Measurements from ENCODE around the gene P2RY8.

P2RY8 gene

DNA sequence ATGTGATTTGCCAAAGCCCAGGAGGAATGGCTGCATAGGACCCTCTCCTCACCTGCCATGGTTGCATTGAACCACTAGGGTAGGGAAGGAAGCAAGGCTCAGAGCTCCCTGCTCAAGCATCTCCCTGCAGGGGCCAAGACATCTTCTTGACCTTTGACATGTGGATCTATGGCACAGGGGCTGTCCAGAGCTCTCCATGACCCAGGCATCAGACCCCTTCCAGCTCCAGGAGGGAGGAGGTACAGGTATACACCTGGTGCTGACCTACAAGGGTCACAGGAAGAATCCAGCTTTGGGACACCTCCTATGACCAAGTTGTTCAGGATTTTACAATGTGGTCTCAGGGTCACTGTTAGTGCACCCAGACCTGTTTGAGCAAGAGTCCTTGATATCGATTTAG, 61.1 kb downstream of the P2RY8 start:
- TF ChIP-seq ZBTB7A (IDR thresholded peaks at IDR 0.05; ENCODE audit: low read depth): no peak

DNA sequence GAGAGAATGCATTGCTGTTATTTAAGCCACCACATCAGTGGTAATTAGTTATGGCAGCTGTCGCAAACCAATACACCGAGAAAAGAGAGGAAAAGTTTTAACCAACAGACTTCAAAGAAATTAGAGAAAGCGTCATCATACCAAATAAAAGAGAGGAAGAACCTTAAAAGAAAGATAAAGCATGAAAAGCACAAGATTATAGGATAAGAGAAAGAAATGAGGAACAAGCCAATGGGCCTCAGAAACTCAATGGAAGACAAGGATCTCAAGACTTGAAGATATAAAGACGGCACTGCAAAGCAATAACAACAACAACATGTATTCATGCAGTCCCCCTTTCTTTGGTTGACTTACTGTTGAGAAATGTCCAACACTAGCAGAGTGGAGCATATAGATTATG, 61.5 kb downstream of the P2RY8 start:
- TF ChIP-seq CREB1 (IDR thresholded peaks at IDR 0.05; ENCODE audit: low read depth) (no peak), RAD21 (IDR thresholded peaks at IDR 0.05; ENCODE audit: low read depth) (no peak), TAF1 (IDR thresholded peaks at IDR 0.05; ENCODE audit: low read depth) (no peak), EGR1 (IDR thresholded peaks at IDR 0.05) (no peak), FOXM1 (IDR thresholded peaks at IDR 0.05; ENCODE audit: borderline replicate concordance, low read depth) (no peak), YY1 (IDR thresholded peaks at IDR 0.05; ENCODE audit: low read depth) (no peak)

DNA sequence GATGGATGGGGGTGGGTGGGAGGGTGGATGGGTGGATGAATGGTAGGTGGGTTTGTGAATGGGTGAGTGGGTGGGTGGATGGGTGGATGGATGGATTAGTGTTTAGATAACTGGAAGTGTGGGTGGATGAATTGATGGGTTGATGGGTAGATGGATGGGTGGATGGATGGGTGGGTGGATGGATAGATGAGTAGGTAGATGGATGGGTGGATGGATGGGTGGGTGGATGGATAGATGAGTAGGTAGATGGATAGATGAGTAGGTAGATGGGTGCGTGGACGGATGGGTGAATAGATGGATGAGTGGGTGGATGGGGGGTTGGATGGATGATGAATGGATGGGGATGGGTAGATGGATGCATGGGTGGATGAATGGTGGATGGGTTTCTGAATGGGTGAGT, 64.0 kb downstream of the P2RY8 start:
- TF ChIP-seq, protein P1, sequence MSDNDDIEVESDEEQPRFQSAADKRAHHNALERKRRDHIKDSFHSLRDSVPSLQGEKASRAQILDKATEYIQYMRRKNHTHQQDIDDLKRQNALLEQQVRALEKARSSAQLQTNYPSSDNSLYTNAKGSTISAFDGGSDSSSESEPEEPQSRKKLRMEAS (IDR thresholded peaks at IDR 0.05): no peak
- TF ChIP-seq EGR1 (IDR thresholded peaks at IDR 0.05) (no peak), CREB1 (IDR thresholded peaks at IDR 0.05; ENCODE audit: low read depth) (no peak), RAD21 (IDR thresholded peaks at IDR 0.05; ENCODE audit: low read depth) (no peak), NFIC (IDR thresholded peaks at IDR 0.05) (no peak), FOXM1 (IDR thresholded peaks at IDR 0.05; ENCODE audit: borderline replicate concordance, low read depth) (no peak), ZBTB7A (IDR thresholded peaks at IDR 0.05; ENCODE audit: low read depth) (no peak)
- TF ChIP-seq, protein P2, sequence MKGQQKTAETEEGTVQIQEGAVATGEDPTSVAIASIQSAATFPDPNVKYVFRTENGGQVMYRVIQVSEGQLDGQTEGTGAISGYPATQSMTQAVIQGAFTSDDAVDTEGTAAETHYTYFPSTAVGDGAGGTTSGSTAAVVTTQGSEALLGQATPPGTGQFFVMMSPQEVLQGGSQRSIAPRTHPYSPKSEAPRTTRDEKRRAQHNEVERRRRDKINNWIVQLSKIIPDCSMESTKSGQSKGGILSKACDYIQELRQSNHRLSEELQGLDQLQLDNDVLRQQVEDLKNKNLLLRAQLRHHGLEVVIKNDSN (IDR thresholded peaks at IDR 0.05): no peak

DNA sequence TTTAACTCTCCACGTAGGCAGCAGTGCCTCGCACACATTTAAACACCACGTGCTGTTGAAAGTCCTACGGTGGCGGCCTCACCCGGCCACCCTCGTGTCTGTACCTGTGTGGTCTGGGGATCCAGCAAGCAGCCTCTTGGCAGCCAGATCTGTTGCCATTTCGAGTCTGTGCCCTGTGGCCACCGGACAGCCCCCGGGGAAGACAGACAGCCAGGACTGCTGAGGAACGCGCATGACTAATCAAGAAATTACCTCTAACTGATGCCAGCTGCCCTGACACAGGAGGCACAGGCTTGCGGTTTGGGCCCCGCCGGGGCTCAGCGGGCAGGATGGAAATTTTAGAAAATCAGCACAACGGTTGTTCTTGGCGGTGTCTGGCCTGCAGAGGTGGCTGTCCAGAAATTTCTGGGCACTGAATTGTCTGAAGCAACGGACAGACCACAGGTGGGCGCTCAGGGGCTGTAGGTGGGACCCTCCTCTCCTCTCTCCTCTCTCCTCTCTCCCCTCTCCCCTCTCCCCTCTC, 68.7 kb downstream of the P2RY8 start:
- TF ChIP-seq, protein P2 (IDR thresholded peaks at IDR 0.05): no peak
- TF ChIP-seq, protein P1 (IDR thresholded peaks at IDR 0.05): 0 out of 2 replicates have a peak, but pooled peaks have one; percentile 34

GRCh38 chrX:1466971-1467561, 69.9 kb downstream of the P2RY8 start:
- TF ChIP-seq CEBPB (IDR thresholded peaks at IDR 0.05) (no peak), EGR1 (IDR thresholded peaks at IDR 0.05) (no peak), ZBTB7A (IDR thresholded peaks at IDR 0.05; ENCODE audit: low read depth) (no peak), EP300 (IDR thresholded peaks at IDR 0.05; ENCODE audit: borderline replicate concordance) (no peak), YY1 (IDR thresholded peaks at IDR 0.05; ENCODE audit: low read depth) (no peak), TCF12 (IDR thresholded peaks at IDR 0.05; ENCODE audit: low read depth) (no peak), TEAD4 (IDR thresholded peaks at IDR 0.05) (no peak), NFIC (IDR thresholded peaks at IDR 0.05) (no peak), FOXM1 (IDR thresholded peaks at IDR 0.05; ENCODE audit: borderline replicate concordance, low read depth) (no peak), RAD21 (IDR thresholded peaks at IDR 0.05; ENCODE audit: low read depth) (no peak), CREB1 (IDR thresholded peaks at IDR 0.05; ENCODE audit: low read depth) (no peak), TAF1 (IDR thresholded peaks at IDR 0.05; ENCODE audit: low read depth) (no peak)
- TF ChIP-seq, protein P1 (IDR thresholded peaks at IDR 0.05): no peak
- TF ChIP-seq, protein P2 (IDR thresholded peaks at IDR 0.05): no peak
- TF ChIP-seq, protein P3, sequence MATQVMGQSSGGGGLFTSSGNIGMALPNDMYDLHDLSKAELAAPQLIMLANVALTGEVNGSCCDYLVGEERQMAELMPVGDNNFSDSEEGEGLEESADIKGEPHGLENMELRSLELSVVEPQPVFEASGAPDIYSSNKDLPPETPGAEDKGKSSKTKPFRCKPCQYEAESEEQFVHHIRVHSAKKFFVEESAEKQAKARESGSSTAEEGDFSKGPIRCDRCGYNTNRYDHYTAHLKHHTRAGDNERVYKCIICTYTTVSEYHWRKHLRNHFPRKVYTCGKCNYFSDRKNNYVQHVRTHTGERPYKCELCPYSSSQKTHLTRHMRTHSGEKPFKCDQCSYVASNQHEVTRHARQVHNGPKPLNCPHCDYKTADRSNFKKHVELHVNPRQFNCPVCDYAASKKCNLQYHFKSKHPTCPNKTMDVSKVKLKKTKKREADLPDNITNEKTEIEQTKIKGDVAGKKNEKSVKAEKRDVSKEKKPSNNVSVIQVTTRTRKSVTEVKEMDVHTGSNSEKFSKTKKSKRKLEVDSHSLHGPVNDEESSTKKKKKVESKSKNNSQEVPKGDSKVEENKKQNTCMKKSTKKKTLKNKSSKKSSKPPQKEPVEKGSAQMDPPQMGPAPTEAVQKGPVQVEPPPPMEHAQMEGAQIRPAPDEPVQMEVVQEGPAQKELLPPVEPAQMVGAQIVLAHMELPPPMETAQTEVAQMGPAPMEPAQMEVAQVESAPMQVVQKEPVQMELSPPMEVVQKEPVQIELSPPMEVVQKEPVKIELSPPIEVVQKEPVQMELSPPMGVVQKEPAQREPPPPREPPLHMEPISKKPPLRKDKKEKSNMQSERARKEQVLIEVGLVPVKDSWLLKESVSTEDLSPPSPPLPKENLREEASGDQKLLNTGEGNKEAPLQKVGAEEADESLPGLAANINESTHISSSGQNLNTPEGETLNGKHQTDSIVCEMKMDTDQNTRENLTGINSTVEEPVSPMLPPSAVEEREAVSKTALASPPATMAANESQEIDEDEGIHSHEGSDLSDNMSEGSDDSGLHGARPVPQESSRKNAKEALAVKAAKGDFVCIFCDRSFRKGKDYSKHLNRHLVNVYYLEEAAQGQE (IDR thresholded peaks at IDR 0.05; ENCODE audit: low read depth): no peak

GRCh38 chrX:1466232-1466661, 70.7 kb downstream of the P2RY8 start:
- TF ChIP-seq RAD21 (IDR thresholded peaks at IDR 0.05; ENCODE audit: low read depth): no peak
- no peak for TF ChIP-seq CEBPB (IDR thresholded peaks at IDR 0.05)
- no peak for TF ChIP-seq TCF12 (IDR thresholded peaks at IDR 0.05; ENCODE audit: low read depth)
- no peak for TF ChIP-seq YY1 (IDR thresholded peaks at IDR 0.05; ENCODE audit: low read depth)
- TF ChIP-seq, protein P1 (IDR thresholded peaks at IDR 0.05): no peak
- TF ChIP-seq NFIC (IDR thresholded peaks at IDR 0.05): no peak
- TF ChIP-seq, protein P3 (IDR thresholded peaks at IDR 0.05; ENCODE audit: low read depth): no peak
- TF ChIP-seq ZBTB7A (IDR thresholded peaks at IDR 0.05; ENCODE audit: low read depth): no peak

All from Ishikawa (cell line).